Fibroblast of lung (primary cell): ENCODE data around the gene DCAF16.

Experiments
- EZH2 ChIP-seq: IDR thresholded peaks from 2 replicates; pipeline ENCODE4 v1.5.1; 2012; ENCODE audit warnings: low read length, control low read depth, mild to moderate bottlenecking; ENCODE audit errors: missing control alignments
- TF ChIP-seq, protein P1 (sequence below), 2 donors: IDR thresholded peaks in 1 of 2; conservative IDR thresholded peaks in 1 of 2; 1 replicate in 1 of 2; 2 replicates in 1 of 2; pipeline ENCODE4 v1.5.1; 2011 to 2012; ENCODE audit warnings: low read length in 2 of 2, control low read depth in 1 of 2, inconsistent platforms in 1 of 2, low read depth in 1 of 2, mild to moderate bottlenecking in 1 of 2

DNA sequence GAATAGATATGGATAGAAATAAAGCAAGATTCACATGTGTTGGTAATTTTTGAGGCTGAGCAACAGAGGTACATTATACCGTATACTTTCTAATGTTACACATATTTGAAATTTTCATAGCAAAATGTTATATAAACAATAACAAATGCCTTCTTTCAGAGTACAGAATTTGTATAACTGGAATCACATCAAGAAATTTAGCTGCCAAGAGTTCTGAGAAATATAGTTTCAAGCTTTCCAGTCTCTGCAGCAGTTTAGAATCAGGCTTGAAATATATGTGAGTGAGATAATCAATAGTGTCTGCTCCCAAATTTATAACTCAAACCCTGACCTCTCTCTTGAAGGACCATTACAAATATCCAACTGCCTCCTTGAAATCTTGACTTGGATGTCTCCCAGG is 52.9 kb downstream of the DCAF16 start:
- TF ChIP-seq, protein P1, sequence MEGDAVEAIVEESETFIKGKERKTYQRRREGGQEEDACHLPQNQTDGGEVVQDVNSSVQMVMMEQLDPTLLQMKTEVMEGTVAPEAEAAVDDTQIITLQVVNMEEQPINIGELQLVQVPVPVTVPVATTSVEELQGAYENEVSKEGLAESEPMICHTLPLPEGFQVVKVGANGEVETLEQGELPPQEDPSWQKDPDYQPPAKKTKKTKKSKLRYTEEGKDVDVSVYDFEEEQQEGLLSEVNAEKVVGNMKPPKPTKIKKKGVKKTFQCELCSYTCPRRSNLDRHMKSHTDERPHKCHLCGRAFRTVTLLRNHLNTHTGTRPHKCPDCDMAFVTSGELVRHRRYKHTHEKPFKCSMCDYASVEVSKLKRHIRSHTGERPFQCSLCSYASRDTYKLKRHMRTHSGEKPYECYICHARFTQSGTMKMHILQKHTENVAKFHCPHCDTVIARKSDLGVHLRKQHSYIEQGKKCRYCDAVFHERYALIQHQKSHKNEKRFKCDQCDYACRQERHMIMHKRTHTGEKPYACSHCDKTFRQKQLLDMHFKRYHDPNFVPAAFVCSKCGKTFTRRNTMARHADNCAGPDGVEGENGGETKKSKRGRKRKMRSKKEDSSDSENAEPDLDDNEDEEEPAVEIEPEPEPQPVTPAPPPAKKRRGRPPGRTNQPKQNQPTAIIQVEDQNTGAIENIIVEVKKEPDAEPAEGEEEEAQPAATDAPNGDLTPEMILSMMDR (conservative IDR thresholded peaks at IDR 0.05 in 1 of 2, IDR thresholded peaks at IDR 0.05 in 1 of 2; ENCODE audit: low read depth in 1 of 2, low read length in 2 of 2) = no peak
- TF ChIP-seq EZH2 = no peak
